Stimulated activated CD8-positive, alpha-beta memory T cell treated with anti-CD3 and anti-CD28 coated beads, Interleukin-15, amount 100 ng/mL, for 48 hours (primary cell): Measurements from ENCODE around the gene TSACC.
"Not testable (repeated sequence)": the region's sequence is repeated elsewhere in the genome, so short reads cannot be mapped to it uniquely, and the experiment has no call there.

Experiments
- DNase-seq, 2 donors: peaks; one replicate each; pipeline ENCODE4 v3.0.0-alpha.2; 2020; ENCODE audit warnings: low read depth in 2 of 2

The TSACC gene

DNA sequence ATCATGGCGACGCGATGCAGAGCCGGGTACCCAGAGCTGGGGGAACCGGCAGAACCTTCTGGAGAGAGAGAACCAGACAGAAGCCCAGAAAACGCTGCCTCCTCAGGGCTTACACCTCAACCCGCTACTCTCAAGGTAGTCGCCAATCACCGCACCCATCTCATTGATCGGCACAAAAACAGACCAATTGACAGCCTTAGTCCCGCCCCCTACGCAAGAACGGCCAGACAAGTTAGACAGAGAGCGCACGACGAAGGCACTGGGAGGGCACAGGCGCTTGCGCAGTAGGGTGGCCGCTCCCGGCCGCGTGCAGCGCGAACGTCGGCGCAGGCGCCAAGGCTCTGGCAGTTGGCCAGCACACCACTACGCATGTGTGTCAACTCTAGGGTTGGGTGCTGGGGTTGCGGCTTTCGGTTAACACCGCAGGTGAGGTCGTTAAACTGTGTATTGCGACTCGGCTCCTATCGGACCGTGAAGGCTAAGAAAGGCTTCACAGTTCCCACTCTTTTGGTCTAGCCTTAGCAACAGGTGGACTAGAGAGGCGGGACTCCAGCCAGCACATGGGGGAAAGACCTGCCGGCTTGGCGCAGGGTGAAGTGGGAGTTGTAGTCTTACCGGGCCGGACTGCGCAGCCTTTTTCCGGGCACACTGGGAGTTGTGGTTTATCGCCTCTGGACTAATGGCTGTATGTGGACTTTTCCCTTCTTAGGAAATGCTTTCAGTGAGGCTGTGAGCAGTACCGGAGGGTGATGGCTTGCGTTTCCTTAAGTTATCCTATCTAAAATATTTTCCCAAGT lies at the start of gene TSACC, which contains the start of gene CCT3:
Gene TSACC, plus strand, starts transcription at position 347 of the 797 bp plus-strand sequence. CDS start 1,232 bp downstream, outside the sequence.
Gene CCT3, minus strand, starts transcription at position 113 of the 797 bp plus-strand sequence. Its CDS starts 108 bp downstream, at position 5.
- DNase-seq: peak; percentile 99

GRCh38 chr1:156289857-156290256 lies 48.5 kb upstream of the TSACC start:
- DNase-seq: no peak

DNA sequence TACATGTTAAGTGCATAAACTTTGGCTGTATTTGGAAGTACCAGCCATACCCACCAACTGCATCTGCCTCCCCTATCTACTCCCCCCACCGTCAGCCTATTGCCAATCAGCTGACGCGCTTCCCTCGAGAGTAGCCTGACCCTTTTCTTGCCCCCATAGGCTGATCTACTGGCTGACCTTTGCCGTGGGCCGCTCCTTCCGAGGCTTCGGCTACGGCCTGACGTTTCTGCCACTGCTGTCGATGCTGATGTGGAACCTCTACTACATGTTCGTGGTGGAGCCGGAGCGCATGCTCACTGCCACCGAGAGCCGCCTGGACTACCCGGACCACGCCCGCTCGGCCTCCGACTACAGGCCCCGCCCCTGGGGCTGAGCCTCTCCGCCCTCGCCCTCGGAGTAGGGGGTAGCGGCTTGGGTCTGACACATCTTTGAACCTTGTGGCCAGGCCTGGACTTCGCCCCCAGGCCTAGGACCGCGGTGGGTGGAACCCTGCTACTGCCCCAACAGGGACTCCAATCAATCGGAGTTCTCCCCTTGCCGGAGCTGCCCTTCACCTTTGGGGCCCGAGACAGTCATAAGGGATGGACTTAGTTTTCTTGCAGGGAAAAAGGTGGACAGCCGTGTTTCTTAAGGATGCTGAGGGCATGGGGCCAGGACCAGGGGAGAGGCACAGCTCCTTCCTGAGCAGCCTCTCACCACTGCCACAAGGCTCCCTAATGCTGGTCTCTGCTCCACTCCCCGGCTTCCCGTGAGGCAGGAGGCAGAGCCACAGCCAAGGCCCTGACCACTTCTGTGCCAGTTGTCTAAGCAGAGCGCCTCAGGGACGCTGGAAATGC lies 46.9 kb upstream of the TSACC start:
- DNase-seq: peak in 1 of 2 donors; percentile 24

DNA sequence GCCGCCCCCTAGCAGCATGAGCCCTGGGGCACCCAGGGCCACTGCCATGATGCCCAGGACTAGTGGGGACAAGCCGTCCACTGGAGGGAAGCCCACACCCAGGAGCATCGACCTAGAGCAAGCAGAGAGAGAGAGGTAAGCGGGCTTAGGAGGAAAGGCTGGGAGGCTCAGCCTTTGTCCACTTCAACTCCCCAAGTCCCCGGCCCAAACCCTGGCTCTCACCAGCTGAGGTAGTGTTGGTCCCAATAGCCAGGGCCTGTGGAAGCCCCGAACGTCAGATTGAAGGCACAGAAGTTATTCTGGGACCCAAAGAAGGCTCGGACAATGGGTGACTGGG lies 45.3 kb upstream of the TSACC start:
- no peak for DNase-seq

GRCh38 chr1:156293895-156294294 lies 44.4 kb upstream of the TSACC start:
- no peak for DNase-seq

DNA sequence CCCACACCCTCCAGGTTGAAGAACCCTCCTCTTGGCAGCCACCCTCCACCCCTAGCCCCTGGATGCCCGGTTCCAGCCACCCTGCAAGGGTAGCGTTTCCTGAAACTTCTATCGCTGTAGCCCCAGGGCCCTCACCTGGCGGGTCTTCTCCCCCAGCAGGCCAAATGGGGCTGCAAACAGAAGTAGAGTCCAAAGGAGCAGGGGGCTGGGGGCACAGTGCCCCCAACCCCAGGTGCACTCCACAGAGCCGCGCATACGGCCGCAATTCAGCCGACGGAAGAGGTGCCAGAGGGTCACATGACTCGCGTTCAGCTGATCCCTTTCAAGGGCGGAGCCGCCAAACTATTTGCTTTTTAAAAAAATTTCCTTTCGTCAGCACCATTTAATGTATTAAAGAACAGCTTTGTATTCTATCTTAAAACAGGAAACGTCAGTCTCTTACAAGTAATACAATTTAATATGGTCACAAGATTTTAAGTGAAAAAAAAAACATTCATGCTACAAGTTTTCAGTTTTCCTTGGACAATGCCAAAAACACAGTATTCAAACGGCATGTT lies 42.9 kb upstream of the TSACC start, which contains the start of gene GLMP:
Gene GLMP, minus strand, starts transcription at position 289 of the 557 bp plus-strand sequence. Its CDS starts 34 bp downstream, at position 255.
- peak; percentile 30 to 35 for DNase-seq

DNA sequence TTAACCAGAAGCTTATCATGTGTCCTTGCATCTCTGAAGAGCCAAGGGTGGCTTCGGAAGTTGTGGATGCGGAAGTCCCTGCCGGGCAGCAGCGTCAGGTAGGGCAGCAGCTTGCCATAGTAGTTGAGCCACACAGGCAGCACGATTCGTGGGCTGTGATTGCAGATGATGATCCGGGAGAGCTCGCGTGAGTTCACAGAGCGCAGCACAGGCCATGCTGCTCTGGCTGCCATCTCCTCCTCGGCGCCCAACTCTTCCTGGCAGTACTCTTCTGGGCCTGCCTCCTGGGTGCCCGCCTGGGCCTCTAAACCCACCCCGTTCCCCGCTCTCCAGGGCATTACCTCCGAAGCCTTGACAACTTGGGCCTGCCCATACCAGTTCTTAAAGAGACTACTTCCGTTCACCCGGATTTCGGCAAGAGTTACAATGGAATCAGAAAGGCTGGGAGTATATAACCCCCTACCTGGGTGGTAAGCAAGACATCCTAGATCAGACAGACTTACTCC lies 39.4 kb upstream of the TSACC start, which contains the start of gene VHLL:
Gene VHLL, minus strand, starts transcription at position 456 of the 506 bp plus-strand sequence. Its CDS starts 118 bp downstream, at position 338.
- no peak for DNase-seq

DNA sequence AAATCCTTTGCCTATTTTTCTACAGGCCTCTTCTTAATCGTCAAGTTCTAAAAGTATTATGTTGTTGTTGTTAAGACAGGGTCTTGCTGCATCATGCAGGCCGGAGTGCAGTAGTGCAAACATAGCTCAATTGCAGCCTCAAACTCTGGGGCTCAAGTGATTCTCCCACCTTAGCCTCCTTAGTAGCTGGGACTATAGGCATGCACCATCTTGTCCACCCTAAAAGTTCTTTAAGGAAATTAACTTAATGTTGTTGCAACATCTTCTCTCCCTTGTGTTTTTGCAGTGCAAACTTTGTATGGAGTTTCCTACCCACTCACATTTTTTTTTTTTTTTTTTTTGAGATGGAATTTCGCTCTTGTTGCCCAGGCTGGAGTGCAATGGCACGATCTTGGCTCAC lies 35.1 kb upstream of the TSACC start:
- DNase-seq: no peak

GRCh38 chr1:156305215-156305614 lies 33.1 kb upstream of the TSACC start:
- no peak for DNase-seq

DNA sequence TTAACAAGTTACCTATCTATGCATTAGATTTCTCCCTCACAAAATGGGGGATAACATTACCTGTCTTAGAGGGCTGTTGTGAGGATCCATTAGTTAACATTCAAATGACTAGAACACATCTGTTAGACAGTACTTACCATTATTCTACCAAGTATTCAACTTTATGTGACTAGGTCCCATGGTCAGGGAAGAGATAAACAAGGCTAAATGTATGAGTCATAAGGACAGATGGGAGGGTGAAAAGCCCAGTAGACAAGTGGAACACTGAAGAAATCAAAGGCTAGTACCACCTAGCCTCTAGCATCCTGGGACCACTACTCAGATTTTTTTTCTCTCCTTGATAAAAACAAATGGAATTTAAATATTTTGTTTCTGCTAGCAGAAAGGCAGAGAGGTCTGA lies 30.2 kb upstream of the TSACC start:
- DNase-seq: no peak

GRCh38 chr1:156310962-156311361 lies 27.4 kb upstream of the TSACC start:
- DNase-seq: no peak

GRCh38 chr1:156316909-156317308 lies 21.4 kb upstream of the TSACC start:
- DNase-seq: no peak

- no peak for DNase-seq
Measured at GRCh38 chr1:156319664-156320063, 18.7 kb upstream of the TSACC start.

DNA sequence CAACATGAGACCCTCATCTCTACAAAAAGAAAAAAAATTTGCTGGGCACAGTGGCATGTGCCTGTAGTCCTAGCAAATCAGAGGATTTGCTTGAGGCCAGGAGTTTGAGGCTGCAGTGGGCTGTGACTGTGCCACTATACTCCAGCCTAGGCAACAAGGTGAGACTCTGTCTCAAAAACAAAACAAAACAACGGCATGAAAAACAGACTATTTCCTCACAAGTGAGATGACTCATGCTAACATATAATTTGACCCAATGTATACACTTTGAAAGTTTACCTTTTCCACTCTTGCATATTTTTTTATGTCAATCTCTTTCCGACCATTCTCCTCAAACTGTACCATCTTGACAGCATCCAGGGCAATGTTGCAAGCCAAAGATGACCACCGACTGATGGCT lies 17.8 kb upstream of the TSACC start:
- DNase-seq: no peak

GRCh38 chr1:156323179-156323578 lies 15.1 kb upstream of the TSACC start:
- DNase-seq: not testable (repeated sequence)

GRCh38 chr1:156336242-156336641 lies 2.1 kb upstream of the TSACC start:
- no peak for DNase-seq

GRCh38 chr1:156337052-156337887 lies 1.1 kb upstream of the TSACC start:
- DNase-seq: no peak

DNA sequence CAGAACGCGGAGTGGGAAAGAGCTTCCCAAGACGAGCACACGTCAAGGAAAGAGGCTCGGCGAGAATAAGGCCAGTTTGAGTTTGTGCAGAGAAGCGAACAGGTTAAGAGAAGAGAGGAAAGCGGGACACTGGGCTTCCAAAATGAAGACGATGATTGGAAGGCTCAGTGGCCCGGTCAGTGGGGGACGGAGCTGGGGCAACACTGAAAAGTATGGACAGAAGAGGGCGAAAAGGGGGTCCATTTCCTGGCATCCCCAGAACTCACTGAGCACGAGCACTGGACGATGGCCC lies 492 bp upstream of the TSACC start:
- DNase-seq: no peak

DNA sequence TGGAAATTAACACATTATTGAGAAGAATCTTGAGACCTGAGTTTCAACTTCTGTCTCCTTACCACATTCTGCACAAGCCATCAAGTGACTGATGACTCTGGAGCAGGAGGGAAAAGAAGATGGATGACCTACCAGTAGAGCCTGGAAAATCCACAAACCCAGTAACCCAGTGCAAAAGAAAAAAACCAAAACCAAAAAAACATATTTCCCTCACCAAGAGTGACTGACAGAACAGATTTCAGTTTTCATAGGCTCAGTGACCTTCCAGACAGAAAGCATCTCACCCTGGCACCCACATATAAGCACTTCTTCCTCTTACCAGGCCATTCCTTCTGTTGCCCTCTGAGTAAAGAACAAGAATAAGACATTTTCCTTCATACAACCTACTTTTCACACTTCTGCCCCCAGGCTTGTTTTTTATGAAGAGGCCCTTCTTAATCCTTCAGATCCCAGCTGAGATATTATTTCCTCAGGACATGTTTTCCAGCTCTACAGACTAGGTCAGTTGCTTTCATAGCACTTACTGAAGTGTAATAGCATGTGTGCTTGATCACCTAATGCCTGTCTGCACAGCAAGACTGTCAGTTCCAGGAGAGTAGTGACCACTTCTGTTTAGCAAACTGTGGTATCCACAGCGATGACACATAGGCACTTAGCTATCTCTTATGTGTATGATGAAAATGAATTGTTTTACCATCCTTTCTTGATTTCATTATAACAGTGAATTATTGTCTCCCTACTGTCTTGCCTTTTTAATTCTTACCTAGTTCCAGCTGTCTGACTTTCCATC lies 4.0 kb downstream of the TSACC start:
- DNase-seq: no peak

GRCh38 chr1:156344409-156344808 lies 6.1 kb downstream of the TSACC start:
- no peak for DNase-seq

DNA sequence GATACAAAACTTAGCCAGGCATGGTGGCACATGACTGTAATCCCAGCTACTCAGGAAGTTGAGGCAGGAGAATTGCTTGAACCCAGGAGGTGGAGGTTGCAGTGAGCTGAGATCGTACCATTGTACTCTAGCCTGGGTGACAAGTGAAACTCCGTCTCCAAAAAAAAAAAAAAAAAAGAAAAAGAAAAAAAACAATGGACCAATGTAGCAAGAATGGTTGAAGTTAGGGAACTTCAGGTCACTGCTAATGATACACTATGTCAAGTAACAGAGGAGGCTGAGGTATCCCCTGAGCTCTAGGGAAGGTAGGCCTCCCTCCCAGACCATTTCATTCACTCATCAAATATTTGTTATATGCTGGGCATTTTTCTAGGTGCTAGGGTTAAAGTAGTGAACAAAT lies 7.7 kb downstream of the TSACC start:
- not testable (repeated sequence) for DNase-seq
